IPS-NIHi7 (cell line): ENCODE data around the gene TBRG4.

Experiments
- DNase-seq: peaks from one replicate; pipeline ENCODE4 v3.0.0; 2012; ENCODE audit warnings: mixed read lengths; ENCODE audit errors: extremely low spot score

TBRG4 gene

DNA sequence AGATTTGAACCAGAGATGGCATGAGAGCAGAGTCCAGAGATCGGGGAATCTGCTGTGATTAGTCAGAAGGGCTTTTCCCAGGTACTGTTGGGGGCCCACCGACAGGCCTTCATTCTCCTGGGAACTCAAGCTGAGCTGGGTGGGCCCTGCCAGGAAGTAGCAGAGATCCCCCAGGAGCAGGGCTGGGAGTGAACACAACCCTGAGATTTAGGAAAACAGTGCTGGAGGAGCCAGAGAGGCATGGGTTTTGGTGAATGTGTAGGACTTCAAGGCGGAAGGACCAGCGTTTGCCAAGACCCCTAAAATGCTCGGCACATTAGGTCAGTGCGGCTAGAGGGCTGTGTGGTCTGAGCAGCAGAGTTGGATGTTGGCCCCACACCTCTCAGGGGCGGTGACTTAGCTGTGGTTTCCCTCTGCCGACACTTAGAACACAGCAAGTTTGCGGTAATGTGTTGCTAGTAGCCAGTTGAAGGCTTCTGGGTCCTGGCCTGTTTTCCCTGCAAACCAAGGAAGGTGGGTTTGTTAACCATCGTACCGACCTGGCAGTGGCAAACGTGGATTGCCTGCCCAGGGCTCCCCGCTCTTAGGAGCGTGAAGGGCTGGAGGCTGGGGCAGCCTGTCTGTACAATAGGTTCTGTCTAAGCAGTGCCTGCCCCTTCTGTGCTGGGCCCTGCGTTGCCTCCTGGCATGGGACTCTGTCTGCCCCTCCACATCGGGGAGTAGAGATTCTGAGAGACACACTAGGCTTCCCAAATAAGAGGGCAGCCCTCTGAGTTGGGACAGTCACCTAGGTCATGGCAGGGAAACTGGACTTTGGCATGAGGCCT lies 36.8 kb downstream of the TBRG4 start:
- DNase-seq = no peak

DNA sequence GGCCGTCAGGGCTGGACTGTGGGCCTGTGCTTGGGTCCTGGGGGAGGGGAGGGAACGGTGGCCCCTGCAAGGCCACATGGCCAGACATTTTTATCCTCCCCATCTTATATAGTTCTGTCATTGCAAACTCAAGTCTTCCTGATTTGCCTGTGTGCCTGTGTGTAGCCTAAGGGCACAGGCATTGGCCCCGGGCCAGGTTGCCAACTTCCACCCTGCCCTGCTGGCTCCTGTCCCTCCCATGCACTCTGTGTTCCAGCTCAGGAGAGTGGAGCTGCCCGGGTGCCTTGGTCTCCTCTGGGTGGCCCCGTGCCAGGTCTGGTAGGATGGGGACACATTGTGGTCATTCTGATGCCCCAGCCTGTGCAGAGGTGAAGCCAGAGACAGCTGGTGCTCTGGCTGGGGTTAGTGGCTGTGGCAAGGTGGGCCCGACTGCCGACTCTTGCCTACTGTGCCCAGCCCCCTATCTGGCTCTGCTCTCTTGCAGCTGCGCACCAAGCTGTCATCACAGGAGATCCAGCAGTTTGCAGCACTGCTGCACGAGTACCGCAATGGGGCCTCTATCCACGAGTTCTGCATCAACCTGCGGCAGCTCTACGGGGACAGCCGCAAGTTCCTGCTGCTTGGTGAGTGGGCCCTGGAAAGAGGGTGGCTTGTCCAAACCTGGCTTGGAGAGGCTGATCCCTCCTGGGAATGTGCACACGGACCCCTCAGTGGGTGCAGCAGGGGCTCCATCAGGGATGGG lies 37.5 kb downstream of the TBRG4 start:
- peak; percentile 4 for DNase-seq

DNA sequence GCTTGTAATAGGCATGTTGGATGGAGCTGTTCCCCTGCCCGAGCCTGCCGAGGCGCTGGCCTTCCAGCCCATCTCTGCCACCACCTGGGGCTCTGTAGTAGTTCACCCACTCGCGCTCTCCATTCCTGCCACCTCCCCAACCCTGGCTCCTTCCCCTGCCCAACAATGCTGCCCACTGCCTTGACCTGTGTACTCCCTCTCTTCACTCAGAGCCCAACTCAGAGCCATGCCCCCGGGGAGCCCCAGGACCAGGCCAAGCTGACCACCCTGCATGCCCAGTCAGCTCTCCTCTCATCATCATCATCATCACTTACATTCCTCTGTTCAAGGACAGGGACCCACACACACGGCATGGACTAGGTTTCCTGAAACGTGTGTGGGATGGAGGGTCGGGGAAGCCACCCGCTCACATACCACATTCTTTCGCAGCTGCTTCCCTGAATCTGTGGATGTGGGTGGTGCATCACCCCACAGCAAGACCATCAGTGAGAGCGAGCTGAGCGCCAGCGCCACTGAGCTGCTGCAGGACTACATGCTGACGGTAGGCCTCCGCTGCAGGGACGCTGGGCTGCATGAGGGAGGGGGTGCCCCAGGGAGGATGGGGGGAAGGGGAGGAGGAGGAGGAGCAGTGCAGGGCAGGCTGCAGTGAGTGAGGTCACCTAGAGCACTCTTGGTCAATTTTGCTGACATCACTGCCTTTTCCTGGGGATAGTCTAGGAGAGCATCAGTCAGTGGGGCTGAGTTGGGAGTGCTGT lies 38.3 kb downstream of the TBRG4 start:
- peak; percentile 29 for DNase-seq

DNA sequence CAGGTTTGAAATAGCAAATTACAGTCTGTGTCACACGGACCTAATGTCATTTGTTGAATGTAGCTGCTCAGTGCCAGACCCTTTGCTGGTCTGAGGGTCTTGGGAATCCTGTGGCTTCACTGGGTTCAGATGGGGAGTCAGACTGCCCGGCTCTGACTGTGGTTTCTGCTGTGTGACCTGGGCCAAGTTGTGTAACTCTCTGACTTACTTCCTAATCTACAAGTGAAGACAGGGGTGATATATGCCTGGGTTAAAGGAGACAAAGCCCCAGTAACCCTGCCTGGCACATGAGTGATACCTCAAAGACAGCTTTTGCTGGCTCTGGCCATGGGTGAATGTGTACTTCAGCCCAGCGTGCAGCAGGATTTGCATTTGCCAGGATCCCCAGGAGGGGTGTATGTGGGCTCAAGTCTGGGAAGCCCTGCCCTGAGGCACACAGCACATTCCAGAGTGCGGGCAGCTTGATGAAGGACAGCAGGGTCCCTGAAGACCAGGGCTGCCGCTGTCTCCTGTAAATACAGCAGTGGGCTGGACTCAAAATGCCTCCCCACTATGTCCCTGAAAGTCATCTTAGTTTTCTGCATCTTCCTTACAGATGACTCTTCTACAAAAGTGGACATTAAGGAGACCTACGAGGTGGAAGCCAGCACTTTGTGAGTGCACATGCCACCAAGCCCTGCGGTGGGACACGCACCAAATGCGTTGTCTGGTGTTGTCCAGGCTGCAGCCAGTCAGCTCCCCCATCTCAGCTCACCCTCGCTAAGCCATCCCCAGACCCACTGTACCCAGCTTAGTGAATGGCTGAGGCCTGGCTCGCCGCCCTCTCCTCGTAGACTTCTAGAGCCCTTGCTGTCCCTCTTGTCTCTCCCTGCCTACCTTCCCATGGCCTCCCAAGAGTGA lies 39.1 kb downstream of the TBRG4 start:
- DNase-seq = peak; percentile 27

DNA sequence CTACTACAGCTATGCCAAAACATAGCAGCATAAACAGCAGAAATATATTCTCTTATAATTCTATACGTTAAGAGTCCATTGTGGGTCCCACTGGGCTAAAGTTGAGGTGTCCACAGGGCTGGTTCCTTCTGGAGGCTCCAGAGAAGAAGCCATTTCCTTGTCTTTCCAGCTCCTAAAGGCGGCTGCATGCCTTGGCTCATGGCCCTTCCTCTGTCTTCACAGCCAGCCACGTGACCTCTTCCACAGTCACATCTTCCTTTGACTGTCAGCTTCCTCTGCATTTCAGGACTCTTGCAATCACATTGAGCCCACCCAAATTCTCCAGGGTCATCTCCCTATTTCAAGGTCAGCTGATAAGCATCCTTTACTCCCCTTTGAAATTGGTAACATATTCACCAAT lies 40.0 kb downstream of the TBRG4 start:
- peak; percentile 4 for DNase-seq

DNA sequence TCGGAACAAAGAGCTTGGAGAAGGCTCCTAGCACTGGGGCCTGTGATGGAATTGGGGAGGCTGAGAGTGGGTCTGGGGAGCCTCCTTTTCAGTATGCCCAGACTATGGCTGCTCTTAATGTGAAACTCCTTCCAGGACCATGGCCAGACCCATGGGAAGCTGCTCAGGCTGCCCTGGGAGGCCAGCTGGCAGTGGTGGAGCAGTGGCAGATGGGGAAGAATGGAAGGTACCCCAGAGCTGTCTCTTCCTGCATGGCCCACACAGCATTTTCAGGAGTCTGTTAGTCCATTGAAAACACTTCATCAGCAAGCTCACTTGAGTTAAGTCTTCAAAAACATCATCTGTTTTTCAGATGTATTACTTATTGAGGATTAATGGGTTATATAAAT lies 41.2 kb downstream of the TBRG4 start:
- DNase-seq = peak; percentile 4

DNA sequence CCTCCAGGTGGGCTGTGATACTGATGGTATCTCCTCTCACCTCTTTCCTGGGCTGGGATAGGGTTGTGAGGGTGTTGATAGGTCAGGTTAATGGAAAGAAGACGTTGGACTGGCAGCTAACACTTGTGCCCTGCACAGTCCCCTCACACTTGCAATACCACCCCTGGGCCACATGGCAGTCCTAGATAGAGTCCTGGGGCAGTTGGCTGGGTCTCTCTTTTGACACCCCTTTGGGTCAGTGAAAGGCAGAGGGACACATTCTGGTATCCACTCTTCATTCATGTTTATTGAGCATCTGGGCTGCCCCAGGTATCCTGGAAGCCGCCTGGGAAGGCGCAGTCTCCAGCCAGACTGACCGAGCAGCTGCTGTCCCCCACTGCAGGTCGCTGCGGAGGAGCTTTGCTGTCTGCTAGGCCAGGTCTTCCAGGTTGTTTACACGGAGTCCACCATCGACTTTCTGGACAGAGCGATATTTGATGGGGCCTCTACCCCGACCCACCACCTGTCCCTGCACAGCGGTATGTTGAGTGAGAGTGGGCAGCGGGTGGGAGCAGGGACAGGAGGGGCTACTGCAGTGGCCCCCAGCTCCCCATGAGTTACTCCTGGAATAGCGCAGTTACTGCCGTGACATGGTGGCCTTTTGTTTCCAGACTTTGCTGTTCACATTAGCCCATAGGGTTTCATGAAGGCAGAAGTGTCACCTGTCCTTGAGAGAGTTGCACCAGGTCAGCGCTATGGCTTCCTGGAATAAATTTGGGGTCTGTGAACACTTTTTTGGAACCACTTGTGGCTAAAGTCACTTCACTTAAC lies 41.8 kb downstream of the TBRG4 start:
- peak; percentile 14 for DNase-seq

DNA sequence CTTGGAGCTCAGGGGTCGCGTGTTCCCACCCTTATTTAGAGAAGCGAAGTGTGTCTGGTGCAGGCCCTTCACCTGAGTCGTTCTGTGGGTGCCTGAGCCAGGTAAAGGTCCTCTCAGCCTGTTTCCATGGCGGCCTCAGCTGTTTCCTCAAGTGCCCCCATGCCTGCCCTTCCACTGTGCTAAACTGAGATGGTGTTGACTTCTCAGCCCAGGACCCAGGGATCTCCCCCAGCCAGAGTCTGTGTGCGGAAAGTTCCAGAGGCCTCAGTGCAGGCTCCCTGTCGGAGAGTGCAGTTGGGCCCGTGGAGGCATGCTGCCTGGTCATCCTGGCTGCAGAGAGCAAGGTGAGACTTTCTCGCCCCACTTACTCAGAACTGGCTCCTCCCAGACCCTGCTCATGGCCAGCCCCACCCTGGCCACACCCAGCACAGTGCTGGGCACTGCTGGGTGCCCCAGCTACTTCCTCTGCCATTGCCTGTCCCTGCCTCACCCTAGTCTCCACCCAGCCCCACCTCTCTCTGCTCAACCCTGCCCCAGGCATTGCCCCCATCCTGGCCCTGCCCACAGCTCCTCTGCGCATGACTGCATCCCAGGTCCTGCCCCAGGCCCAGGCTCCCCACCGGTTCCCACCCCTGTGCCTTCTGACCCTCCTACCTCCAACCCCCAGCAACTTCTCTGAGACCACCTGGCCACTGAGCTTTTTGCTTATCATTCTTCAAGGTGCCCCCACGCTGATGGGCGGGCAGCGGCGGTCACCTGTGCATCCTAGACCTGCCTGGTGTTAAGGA lies 43.1 kb downstream of the TBRG4 start:
- DNase-seq = peak; percentile 10

DNA sequence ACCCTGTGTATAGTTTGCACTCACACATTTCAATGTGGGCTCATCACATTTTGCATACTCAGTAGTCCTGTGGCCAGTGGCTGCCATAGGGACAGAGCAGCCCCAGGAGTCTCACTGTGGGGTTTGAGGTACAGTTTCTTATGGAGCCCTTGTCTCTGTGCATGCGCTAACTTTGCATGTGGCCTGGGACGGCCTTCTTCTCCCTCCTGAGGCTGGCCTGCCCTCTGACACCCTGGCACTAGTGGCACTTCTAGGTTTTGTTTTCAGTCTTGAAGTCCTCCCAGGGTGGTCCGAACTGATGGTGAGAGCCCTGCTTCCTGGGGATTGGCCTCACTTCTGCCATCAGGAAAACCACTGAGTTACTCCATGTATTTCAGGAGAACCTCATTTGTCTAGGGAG lies 43.9 kb downstream of the TBRG4 start:
- DNase-seq = peak; percentile 2

DNA sequence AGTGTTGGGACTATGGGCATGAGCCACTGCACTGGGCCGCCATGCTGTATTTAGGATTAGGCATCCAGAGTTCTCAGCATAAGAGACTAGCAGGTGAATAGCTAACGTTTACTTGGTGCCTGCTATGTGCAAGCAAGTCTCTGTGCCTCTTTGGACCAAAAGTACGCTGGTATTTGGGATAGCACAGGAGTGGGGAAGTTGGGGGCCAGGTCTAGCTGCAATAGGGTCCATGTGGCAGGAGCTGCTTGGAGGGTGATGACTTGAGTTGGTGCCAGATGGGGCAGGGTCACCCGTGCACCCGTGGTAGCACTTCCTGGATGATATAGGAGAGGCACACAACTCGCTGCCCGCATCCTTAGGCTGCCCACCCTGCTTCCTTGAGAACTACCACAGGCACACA lies 45.1 kb downstream of the TBRG4 start:
- DNase-seq = no peak

DNA sequence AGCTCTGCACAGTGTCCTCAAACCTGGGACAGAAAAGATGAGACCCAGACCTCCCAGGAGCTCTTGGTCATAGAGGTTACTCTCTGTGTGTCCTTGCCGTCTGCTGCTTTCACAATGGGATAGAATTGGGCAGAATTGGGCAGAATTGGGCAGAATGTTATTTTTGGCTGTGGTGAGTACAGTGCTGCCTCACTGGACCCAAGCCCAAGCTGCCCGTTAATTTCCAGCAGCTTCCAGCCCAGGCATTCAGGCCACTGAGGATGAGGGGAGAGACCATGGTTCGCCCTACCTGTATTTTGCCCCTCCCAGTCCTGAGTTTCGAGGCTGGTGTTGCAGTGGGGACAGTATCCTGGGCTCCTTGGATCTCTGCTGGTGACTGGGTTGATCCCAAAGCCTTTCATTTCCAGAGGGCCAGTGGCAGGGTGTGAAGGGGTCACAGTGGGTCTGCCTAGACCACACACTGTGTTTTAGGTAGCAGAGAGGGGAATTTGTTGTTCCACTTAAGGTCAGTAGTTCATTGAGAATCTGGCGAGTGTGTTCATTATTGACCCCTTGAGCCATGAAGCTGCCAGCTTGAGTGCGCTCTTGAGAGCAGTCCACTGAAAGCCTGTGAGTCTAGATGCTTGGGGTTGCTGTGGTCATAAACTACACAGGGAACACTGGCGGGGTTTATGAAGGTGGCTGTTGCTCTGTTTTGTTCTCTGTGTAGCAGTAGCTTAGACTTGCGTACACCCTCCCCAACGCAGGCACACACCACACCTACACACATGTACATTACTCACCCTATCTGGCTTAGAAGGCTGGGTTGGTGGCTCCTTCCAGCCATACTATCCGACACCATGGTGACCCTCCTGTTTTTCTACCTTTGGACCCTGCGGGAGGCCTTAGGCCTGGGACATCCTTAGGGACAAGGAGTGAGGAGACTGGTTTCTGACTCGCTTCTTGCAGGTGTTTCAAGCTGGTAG lies 46.2 kb downstream of the TBRG4 start:
- peak; percentile 6 for DNase-seq

DNA sequence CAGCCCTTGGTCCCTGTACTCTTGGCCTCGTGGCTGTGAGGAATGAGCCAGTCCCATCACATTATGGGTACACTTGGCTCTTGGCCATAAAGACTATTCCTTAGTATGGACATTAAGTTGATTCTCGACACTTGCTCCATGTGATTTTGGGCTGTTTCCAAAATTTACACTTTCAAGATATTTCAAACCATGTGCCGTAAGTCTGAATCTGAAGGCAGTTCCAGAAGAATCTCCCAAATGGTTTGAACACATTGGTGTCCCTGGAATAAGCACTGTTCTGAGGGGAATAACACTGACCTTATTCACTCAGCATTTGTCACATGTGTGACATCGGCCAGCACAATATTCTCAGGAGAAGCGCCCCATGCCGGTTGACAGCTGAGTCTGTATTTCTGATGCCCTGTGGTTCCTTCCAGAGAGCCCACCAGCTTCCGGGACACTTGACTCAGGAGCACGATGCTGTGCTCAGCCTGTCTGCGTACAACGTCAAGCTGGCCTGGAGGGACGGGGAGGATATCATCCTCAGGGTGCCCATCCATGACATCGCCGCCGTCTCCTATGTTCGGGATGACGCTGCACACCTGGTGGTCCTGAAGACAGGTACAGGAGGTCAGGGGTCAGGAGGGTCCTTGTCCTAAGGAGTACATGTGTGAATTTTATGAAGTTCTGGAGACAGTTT lies 47.3 kb downstream of the TBRG4 start:
- DNase-seq = no peak

DNA sequence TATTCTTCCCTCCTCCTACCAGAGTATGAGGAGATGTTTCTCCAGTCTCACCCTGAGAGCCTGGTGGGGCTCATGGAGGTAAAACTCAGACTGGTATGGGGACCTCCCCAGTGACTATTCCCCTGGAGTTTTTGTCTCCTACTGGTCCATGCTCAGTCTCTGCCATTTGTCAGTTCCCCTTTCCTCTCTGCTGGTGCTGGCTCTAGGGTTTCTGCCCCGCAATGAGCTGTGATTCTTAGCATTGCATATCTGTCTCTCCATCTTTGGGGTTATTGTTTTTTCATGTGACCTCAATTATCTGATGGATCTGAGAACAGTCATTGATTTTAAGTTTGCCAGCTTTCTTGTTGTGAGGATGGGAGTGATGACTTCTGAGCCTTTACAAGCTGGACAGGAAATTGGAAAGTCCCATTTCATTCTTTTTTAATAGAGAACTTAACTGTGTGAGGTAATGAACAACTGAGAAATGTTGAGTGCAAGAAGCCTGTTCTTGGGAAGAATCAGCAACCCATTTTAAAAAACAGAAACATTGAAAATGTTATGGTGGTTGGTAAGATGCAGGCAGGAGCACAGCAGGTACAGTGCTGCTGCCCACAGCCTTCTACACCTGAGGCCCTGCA lies 49.6 kb downstream of the TBRG4 start:
- no peak for DNase-seq

DNA sequence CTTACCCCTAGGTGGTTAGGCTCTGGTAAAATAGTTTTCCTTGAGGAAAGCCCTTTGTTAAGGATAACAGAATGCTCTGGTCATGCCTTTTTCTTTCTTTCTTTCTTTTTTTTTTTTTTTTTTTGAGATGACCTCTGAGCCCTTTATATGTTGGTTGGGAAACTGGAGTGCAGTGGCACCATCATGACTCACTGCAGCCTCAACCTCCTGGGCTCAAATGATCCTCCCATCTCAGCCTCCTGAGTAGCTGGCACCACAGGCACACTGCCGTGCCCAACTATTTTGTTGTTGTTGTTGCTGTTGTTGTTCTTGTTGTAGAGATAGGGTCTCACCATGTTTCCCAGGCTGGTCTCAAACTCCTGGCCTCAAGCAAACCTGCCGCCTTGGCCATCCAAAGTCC lies 50.1 kb downstream of the TBRG4 start:
- no peak for DNase-seq

DNA sequence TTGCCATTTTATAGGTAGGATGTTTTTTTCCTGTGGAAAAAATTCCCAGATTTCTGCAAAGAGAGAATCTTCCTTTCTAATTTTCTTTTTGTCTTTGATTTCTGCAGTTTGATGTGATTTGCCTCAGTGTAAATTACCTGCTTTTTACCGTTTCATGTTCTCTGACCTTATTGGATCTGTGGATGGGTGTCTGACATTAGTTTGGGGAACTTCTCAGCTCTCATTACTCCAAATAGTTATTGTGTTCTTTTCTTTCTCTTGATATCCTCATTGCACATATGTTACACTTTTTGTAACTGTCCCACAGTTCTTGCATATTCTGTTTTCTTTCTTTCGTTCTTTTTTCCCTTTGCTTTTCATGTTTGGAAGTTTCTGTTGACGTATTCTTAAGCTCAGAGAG lies 51.2 kb downstream of the TBRG4 start:
- no peak for DNase-seq

DNA sequence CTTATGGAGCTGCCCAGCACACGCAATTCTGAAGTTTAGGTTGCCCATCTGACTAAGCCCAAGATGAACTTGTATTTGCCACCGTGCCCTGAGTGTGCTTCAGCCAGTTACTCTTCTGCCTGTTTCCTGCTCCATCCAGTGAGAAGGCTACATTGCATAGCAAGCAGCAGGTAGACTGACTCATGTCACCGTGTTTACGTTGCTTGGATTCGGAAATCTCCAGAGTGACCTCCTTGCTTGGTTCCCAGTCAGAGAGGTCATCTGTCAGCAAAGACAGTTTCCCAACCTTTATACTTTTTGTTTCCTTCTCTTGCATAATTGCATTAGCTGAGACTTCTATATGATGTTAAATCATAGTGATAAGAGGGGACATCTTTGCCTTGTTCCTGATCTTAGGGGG lies 53.6 kb downstream of the TBRG4 start:
- peak; percentile 9 for DNase-seq

DNA sequence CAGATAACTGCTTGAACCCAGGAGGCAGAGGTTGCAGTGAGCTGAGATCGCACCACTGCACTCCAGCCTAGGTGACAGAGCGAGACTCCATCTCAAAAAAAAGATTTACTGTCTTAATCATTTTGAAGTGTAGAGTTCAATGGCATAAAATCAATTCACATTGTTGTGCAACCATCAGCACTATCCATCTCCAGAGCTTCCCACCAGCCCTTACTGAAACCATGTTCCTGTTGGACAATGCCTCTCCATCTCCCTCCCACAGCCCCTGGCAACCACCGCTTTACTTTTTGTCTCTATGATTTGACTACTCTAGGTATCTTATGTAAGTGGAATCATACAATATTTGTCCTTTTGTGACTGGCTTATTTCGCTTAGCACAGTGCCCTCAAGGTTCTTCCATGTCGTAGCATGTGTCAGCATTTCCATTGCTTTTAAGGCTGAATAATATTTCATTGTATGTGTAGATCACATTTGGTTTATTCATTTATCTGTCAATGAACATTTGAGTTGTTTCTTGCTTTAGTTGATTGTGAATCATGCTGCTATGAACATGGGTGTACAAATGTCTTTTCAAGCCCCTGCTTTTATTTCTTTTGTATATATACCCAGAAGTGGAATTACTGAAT lies 55.8 kb downstream of the TBRG4 start:
- no peak for DNase-seq
